HCEC 1CT (cell line): ENCODE data around the gene CORO2A.
A peak's percentile ranks its signal among the peaks of the same experiment; 100 is the strongest.
"Not testable (repeated sequence)": the region's sequence is repeated elsewhere in the genome, so short reads cannot be mapped to it uniquely, and the experiment has no call there.

Experiments used
- DNase-seq: peaks from one replicate; pipeline ENCODE4 v3.0.0-alpha.2; 2017

CORO2A gene

GRCh38 chr9:98191181-98191608, 1.2 kb downstream of the CORO2A start:
- DNase-seq: no peak

- DNase-seq: no peak
These were observed 1.7 kb downstream of the CORO2A start for GRCh38 chr9:98190757-98191105.

- DNase-seq: no peak
These were observed 3.0 kb downstream of the CORO2A start for GRCh38 chr9:98189412-98189811.

- DNase-seq: no peak
These were observed 4.5 kb downstream of the CORO2A start for GRCh38 chr9:98187926-98188325.

GRCh38 chr9:98186236-98186635, 6.2 kb downstream of the CORO2A start:
- DNase-seq: no peak

- no peak for DNase-seq
These were observed 6.7 kb downstream of the CORO2A start for GRCh38 chr9:98185611-98186171.

GRCh38 chr9:98185021-98185567, 7.3 kb downstream of the CORO2A start:
- peak; percentile 19 for DNase-seq

- no peak for DNase-seq
These were observed 8.1 kb downstream of the CORO2A start for GRCh38 chr9:98184326-98184725.

GRCh38 chr9:98182889-98183599, 9.4 kb downstream of the CORO2A start:
- no peak for DNase-seq

- no peak for DNase-seq
These were observed 10.2 kb downstream of the CORO2A start for GRCh38 chr9:98182069-98182820.

GRCh38 chr9:98181746-98182068, 10.7 kb downstream of the CORO2A start:
- no peak for DNase-seq

GRCh38 chr9:98180996-98181395, 11.4 kb downstream of the CORO2A start:
- DNase-seq: no peak

- no peak for DNase-seq
These were observed 13.3 kb downstream of the CORO2A start for GRCh38 chr9:98178874-98179850.

GRCh38 chr9:98176391-98177259, 15.8 kb downstream of the CORO2A start:
- no peak for DNase-seq

- no peak for DNase-seq
These were observed 16.7 kb downstream of the CORO2A start for GRCh38 chr9:98175762-98176161.

- no peak for DNase-seq
These were observed 17.3 kb downstream of the CORO2A start for GRCh38 chr9:98175028-98175569.

- not testable (repeated sequence) for DNase-seq
These were observed 17.9 kb downstream of the CORO2A start for GRCh38 chr9:98174502-98174918.

- no peak for DNase-seq
These were observed 19.3 kb downstream of the CORO2A start for GRCh38 chr9:98173181-98173580.

GRCh38 chr9:98172604-98173003, 19.8 kb downstream of the CORO2A start:
- DNase-seq: no peak

GRCh38 chr9:98171176-98171925, 21.1 kb downstream of the CORO2A start:
- DNase-seq: no peak
